HEK293 (cell line): ENCODE measurements around the gene ARMC12.

Experiments
- CTCF ChIA-PET: fragments of 350-600 bp; formaldehyde crosslinking; extraction: SDS; loops from one replicate; lab custom pipeline; 2021; ENCODE audit warnings: antibody characterized with exemption; lab: Yijun Ruan, JAX
- POLR2A ChIA-PET: fragments of 300-600 bp; formaldehyde crosslinking; extraction: SDS; loops from one replicate; lab custom pipeline; 2020; ENCODE audit warnings: antibody characterized with exemption, inconsistent platforms; lab: Yijun Ruan, JAX
- H3K27ac ChIP-seq: fragments of 200-500 bp; sonication (Bioruptor generic); 2 replicates; pipeline ENCODE4 v1.5.1; 2014; ENCODE audit warnings: low read depth, low read length, control low read depth, inconsistent platforms; ENCODE audit errors: extremely low read depth
- H3K36me3 ChIP-seq, 2 experiments: fragments of 200-500 bp in 1 of 2; sonication (Bioruptor generic) in 1 of 2; 1 replicate in 1 of 2; 2 replicates in 1 of 2; pipeline ENCODE4 v1.5.1; 2014 to 2017; ENCODE audit warnings: inconsistent platforms in 2 of 2, low read length in 2 of 2; ENCODE audit not compliant: control insufficient read depth in 2 of 2, insufficient read depth in 1 of 2
- H3K4me1 ChIP-seq: fragments of 200-500 bp; sonication (Bioruptor generic); 2 replicates; pipeline ENCODE4 v1.5.1; 2014; ENCODE audit warnings: mild to moderate bottlenecking, low read length, inconsistent platforms; ENCODE audit not compliant: control insufficient read depth, insufficient read depth
- H3K4me3 ChIP-seq: 2 replicates; pipeline ENCODE4 v1.5.1; 2011; ENCODE audit warnings: low read depth, mild to moderate bottlenecking, control low read depth, low read length, moderate library complexity
- H3K9me3 ChIP-seq: fragments of 200-500 bp; sonication (Bioruptor generic); 2 replicates; pipeline ENCODE4 v1.5.1; 2014; ENCODE audit warnings: low read depth, low read length, inconsistent platforms; ENCODE audit not compliant: control insufficient read depth, insufficient read depth
- EGR2 ChIP-seq: fragments of 450-650 bp; formaldehyde crosslinking; IDR thresholded peaks from 2 replicates; pipeline ENCODE4 v1.5.1; 2016; ENCODE audit warnings: low read depth, missing biosample characterization, missing genetic modification characterization
- GFI1B ChIP-seq: fragments of 450-650 bp; formaldehyde crosslinking; IDR thresholded peaks from 2 replicates; pipeline ENCODE4 v1.5.1; 2016; ENCODE audit warnings: missing biosample characterization, missing genetic modification characterization
- GLI2 ChIP-seq: fragments of 450-650 bp; formaldehyde crosslinking; IDR thresholded peaks from 2 replicates; pipeline ENCODE4; 2017; ENCODE audit warnings: missing biosample characterization, missing genetic modification characterization, low read depth, borderline replicate concordance
- IKZF3 ChIP-seq: fragments of 450-650 bp; IDR thresholded peaks from 2 replicates; pipeline ENCODE4 v1.5.0; 2018; ENCODE audit warnings: missing biosample characterization, mild to moderate bottlenecking, missing genetic modification characterization, moderate library complexity
- SCRT2 ChIP-seq: fragments of 450-650 bp; formaldehyde crosslinking; IDR thresholded peaks from 2 replicates; pipeline ENCODE4 v1.5.1; 2016; ENCODE audit warnings: missing biosample characterization, missing genetic modification characterization
- ZBTB7A ChIP-seq: fragments of 450-650 bp; formaldehyde crosslinking; IDR thresholded peaks from 2 replicates; pipeline ENCODE4 v1.5.1; 2016; ENCODE audit warnings: low read depth, missing biosample characterization, missing genetic modification characterization
- ZFHX2 ChIP-seq: fragments of 450-650 bp; formaldehyde crosslinking; conservative IDR thresholded peaks from 2 replicates; pipeline ENCODE4 v1.5.1; 2016; ENCODE audit warnings: missing biosample characterization, missing genetic modification characterization
- ZFP37 ChIP-seq: fragments of 450-650 bp; formaldehyde crosslinking; IDR thresholded peaks from 2 replicates; pipeline ENCODE4 v1.5.1; 2016; ENCODE audit warnings: missing biosample characterization, missing genetic modification characterization
- ZNF169 ChIP-seq: fragments of 450-650 bp; formaldehyde crosslinking; IDR thresholded peaks from 2 replicates; pipeline ENCODE4 v1.5.1; 2016; ENCODE audit warnings: missing biosample characterization, missing genetic modification characterization
- ZNF184 ChIP-seq: fragments of 450-650 bp; IDR thresholded peaks from 2 replicates; pipeline ENCODE4 v1.5.1; 2018; ENCODE audit warnings: missing biosample characterization, mild to moderate bottlenecking, missing genetic modification characterization
- ZNF248 ChIP-seq: fragments of 450-650 bp; formaldehyde crosslinking; IDR thresholded peaks from 2 replicates; pipeline ENCODE4 v1.5.1; 2017; ENCODE audit warnings: missing biosample characterization, missing genetic modification characterization
- ZNF433 ChIP-seq: fragments of 450-650 bp; formaldehyde crosslinking; IDR thresholded peaks from 2 replicates; pipeline ENCODE4 v1.5.1; 2016; ENCODE audit warnings: missing biosample characterization, missing genetic modification characterization, low read depth
- ZNF501 ChIP-seq: fragments of 450-650 bp; formaldehyde crosslinking; IDR thresholded peaks from 2 replicates; pipeline ENCODE4 v1.5.1; 2016; ENCODE audit warnings: missing biosample characterization, missing genetic modification characterization
- ZNF629 ChIP-seq: fragments of 450-650 bp; formaldehyde crosslinking; IDR thresholded peaks from 2 replicates; pipeline ENCODE4 v1.5.1; 2017; ENCODE audit warnings: missing biosample characterization, missing genetic modification characterization
- ZXDB ChIP-seq: fragments of 450-650 bp; formaldehyde crosslinking; IDR thresholded peaks from 2 replicates; pipeline ENCODE4 v1.5.1; 2016; ENCODE audit warnings: missing biosample characterization, missing genetic modification characterization
- TF ChIP-seq, protein P1 (sequence below): fragments of 450-650 bp; formaldehyde crosslinking; IDR thresholded peaks from 2 replicates; pipeline ENCODE4 v1.5.1; 2016; ENCODE audit warnings: missing biosample characterization, missing genetic modification characterization
- TF ChIP-seq, protein P2 (sequence below): fragments of 450-650 bp; formaldehyde crosslinking; IDR thresholded peaks from 2 replicates; pipeline ENCODE4 v1.5.1; 2016; ENCODE audit warnings: missing biosample characterization, missing genetic modification characterization
- TF ChIP-seq, protein P3 (sequence below): fragments of 450-650 bp; formaldehyde crosslinking; IDR thresholded peaks from 2 replicates; pipeline ENCODE4 v1.5.1; 2017; ENCODE audit warnings: missing biosample characterization, missing genetic modification characterization
- TF ChIP-seq, protein P4 (sequence below): fragments of 450-650 bp; formaldehyde crosslinking; IDR thresholded peaks from 2 replicates; pipeline ENCODE4 v1.5.1; 2016; ENCODE audit warnings: missing biosample characterization, missing genetic modification characterization
- TF ChIP-seq, protein P5 (sequence below): fragments of 450-650 bp; formaldehyde crosslinking; IDR thresholded peaks from 2 replicates; pipeline ENCODE4 v1.5.1; 2016; ENCODE audit warnings: missing biosample characterization, missing genetic modification characterization, low read depth

Gene ARMC12

DNA sequence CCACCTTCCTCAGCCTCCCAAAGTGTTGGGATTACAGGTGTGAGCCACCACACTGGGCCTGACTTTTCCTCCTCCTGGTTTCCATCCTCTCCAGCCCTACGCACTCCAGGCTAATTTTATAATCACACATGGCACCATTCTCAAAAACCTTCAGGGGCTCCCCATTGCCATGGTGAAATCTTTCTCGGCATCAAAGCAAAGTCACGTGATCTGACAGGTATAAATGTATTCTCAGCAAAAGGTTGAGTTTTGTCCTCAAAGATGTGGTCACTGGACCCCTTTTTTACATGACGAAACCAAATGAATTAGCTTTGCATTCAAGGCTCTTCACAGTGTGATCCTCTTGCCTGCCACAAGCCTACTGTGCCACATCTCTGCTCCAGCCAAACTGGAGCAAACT is 15.5 kb downstream of the ARMC12 start:
- TF ChIP-seq ZNF501 (tag by site-specific recombination), result no peak
- no peak for TF ChIP-seq ZNF169 (tag by site-specific recombination)
- TF ChIP-seq ZNF248 (tag by site-specific recombination), result no peak
- TF ChIP-seq, protein P1, sequence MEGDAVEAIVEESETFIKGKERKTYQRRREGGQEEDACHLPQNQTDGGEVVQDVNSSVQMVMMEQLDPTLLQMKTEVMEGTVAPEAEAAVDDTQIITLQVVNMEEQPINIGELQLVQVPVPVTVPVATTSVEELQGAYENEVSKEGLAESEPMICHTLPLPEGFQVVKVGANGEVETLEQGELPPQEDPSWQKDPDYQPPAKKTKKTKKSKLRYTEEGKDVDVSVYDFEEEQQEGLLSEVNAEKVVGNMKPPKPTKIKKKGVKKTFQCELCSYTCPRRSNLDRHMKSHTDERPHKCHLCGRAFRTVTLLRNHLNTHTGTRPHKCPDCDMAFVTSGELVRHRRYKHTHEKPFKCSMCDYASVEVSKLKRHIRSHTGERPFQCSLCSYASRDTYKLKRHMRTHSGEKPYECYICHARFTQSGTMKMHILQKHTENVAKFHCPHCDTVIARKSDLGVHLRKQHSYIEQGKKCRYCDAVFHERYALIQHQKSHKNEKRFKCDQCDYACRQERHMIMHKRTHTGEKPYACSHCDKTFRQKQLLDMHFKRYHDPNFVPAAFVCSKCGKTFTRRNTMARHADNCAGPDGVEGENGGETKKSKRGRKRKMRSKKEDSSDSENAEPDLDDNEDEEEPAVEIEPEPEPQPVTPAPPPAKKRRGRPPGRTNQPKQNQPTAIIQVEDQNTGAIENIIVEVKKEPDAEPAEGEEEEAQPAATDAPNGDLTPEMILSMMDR, result no peak
- no peak for TF ChIP-seq ZXDB (tag by site-specific recombination)
- ChIA-PET CTCF (interaction anchor here (0.8 to 3.2 kb wide), 3 partner anchors 14 to 425 kb away, joined by 3 to 18 read pairs (median 5); partner anchors contain the start of gene ARMC12), POLR2A (no interaction called here)
- Histone ChIP-seq H3K4me1 (no peaks in the 10 kb centered on the region), H3K27ac (no peak overlapping the region), H3K4me3 (no peak overlapping the region), H3K9me3 (no peaks in the 10 kb centered on the region), H3K36me3 (no peaks in the 10 kb centered on the region)

DNA sequence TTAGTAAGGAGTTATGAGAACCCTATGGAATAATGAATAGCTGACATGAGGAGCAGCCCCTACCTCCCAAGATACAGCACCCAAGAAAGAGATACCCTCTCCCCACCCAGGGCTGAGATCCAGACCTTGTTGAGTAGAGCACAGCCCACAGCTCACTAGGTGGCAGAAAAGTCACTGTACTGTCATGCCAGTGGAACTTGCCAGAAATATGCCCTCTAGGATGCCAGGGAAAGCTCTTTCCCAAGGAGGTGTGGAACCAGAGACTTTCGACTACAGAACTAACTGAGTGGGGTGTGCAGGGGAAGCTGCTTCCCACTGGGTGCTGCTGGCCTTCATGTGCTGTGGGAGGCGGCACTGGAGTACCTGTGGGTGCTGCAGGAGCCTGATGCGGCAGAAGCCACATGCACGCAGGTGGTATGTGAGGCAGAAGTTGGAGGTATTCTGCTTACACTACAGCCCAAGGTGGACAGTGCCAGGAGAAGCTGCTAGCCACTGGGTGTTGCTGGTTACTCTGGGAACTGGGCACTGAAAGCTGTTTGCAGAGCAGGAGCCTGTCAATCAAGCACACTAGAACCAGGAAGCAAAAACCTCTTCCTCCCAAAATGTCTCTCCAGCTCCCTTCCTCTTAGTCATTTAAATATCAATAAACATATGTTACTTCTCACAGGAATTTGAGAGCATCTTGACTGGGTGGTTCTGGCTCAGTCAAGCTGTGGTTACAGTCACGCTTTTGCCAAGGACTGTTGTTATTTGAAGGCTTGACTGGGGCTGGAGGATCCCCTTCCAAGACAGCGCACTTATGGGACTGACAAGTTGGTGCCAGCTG is 17.8 kb downstream of the ARMC12 start:
- TF ChIP-seq ZNF629 (tag by site-specific recombination) (no peak), ZFHX2 (tag by site-specific recombination) (peak; percentile 33; the same call in 1 of the 2 replicates), ZFP37 (tag by site-specific recombination) (no peak), ZBTB7A (tag by site-specific recombination) (no peak), SCRT2 (0 out of 2 replicates have a peak, but pooled peaks have one; percentile 13), GLI2 (tag by site-specific recombination) (no peak), EGR2 (tag by site-specific recombination) (peak; percentile 20; the same call in 1 of the 2 replicates), ZNF433 (tag by site-specific recombination) (no peak)
- TF ChIP-seq, protein P2, sequence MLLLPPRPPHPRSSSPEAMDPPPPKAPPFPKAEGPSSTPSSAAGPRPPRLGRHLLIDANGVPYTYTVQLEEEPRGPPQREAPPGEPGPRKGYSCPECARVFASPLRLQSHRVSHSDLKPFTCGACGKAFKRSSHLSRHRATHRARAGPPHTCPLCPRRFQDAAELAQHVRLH (tag by site-specific recombination), result no peak
- Histone ChIP-seq H3K4me3 (no peak overlapping the region), H3K36me3 (no peaks in the 10 kb centered on the region), H3K27ac (no peak overlapping the region), H3K9me3 (no peaks in the 10 kb centered on the region), H3K4me1 (no peaks in the 10 kb centered on the region)
- ChIA-PET POLR2A (no interaction called here), CTCF (interaction anchor here (0.7 to 1.9 kb wide), 4 partner anchors 180 to 288 kb away, joined by 3 to 8 read pairs (median 3); no protein-coding TSS in a partner anchor)

DNA sequence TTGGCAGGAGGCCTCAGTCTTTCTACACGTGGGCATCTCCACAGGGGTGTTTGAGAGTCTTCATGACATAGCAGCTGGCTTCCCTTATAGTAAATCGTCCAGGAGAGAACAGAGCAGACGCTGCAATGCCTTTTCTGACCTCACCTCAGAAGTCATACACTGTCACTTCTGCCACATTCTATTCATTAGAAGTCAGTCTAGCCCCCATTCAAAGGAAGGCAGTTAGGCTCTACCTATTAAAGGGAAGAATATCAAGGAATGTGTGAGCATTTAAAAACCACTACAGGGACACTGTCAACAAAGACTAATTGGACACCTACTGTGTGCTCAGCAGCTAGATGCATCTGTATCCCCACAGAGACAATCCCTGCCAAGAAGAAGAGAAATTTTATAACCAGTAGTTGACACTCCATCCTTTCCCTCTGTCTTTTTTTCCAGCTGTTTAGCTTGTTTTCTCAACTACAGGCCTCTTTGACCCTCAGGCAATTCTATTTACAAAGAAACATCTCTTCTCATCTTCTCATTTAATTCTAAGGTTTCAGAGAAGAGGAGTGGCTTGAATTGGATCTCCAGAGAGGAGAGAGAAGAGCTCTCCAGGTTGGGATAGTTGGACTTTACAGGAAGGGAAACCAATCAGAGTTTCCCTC is 18.6 kb downstream of the ARMC12 start:
- Histone ChIP-seq H3K9me3 (no peaks in the 10 kb centered on the region), H3K36me3 (no peaks in the 10 kb centered on the region), H3K4me3 (no peak overlapping the region), H3K4me1 (no peaks in the 10 kb centered on the region), H3K27ac (no peak overlapping the region)
- CTCF ChIA-PET, result interaction anchor here (0.7 to 1.9 kb wide), 5 partner anchors 161 to 580 kb away, joined by 3 to 8 read pairs (median 3); no protein-coding TSS in a partner anchor
- POLR2A ChIA-PET, result no interaction called here
- TF ChIP-seq IKZF3 (no peak), ZNF184 (tag by site-specific recombination) (no peak), GFI1B (tag by site-specific recombination) (no peak)
- TF ChIP-seq, protein P2 (tag by site-specific recombination), result no peak
- TF ChIP-seq, protein P3, sequence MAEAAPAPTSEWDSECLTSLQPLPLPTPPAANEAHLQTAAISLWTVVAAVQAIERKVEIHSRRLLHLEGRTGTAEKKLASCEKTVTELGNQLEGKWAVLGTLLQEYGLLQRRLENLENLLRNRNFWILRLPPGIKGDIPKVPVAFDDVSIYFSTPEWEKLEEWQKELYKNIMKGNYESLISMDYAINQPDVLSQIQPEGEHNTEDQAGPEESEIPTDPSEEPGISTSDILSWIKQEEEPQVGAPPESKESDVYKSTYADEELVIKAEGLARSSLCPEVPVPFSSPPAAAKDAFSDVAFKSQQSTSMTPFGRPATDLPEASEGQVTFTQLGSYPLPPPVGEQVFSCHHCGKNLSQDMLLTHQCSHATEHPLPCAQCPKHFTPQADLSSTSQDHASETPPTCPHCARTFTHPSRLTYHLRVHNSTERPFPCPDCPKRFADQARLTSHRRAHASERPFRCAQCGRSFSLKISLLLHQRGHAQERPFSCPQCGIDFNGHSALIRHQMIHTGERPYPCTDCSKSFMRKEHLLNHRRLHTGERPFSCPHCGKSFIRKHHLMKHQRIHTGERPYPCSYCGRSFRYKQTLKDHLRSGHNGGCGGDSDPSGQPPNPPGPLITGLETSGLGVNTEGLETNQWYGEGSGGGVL, result no peak
- TF ChIP-seq, protein P4, sequence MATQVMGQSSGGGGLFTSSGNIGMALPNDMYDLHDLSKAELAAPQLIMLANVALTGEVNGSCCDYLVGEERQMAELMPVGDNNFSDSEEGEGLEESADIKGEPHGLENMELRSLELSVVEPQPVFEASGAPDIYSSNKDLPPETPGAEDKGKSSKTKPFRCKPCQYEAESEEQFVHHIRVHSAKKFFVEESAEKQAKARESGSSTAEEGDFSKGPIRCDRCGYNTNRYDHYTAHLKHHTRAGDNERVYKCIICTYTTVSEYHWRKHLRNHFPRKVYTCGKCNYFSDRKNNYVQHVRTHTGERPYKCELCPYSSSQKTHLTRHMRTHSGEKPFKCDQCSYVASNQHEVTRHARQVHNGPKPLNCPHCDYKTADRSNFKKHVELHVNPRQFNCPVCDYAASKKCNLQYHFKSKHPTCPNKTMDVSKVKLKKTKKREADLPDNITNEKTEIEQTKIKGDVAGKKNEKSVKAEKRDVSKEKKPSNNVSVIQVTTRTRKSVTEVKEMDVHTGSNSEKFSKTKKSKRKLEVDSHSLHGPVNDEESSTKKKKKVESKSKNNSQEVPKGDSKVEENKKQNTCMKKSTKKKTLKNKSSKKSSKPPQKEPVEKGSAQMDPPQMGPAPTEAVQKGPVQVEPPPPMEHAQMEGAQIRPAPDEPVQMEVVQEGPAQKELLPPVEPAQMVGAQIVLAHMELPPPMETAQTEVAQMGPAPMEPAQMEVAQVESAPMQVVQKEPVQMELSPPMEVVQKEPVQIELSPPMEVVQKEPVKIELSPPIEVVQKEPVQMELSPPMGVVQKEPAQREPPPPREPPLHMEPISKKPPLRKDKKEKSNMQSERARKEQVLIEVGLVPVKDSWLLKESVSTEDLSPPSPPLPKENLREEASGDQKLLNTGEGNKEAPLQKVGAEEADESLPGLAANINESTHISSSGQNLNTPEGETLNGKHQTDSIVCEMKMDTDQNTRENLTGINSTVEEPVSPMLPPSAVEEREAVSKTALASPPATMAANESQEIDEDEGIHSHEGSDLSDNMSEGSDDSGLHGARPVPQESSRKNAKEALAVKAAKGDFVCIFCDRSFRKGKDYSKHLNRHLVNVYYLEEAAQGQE (tag by site-specific recombination), result no peak
- TF ChIP-seq, protein P5, sequence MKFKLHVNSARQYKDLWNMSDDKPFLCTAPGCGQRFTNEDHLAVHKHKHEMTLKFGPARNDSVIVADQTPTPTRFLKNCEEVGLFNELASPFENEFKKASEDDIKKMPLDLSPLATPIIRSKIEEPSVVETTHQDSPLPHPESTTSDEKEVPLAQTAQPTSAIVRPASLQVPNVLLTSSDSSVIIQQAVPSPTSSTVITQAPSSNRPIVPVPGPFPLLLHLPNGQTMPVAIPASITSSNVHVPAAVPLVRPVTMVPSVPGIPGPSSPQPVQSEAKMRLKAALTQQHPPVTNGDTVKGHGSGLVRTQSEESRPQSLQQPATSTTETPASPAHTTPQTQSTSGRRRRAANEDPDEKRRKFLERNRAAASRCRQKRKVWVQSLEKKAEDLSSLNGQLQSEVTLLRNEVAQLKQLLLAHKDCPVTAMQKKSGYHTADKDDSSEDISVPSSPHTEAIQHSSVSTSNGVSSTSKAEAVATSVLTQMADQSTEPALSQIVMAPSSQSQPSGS (tag by site-specific recombination), result no peak
